Panc1 (cell line): ENCODE data around the gene HPCAL4.

ENCODE experiments used
- CTCF ChIP-seq: fragments of 450-650 bp; IDR thresholded peaks from 2 replicates; pipeline ENCODE4 v1.5.1; 2017; ENCODE audit warnings: mild to moderate bottlenecking
- POLR2AphosphoS5 ChIP-seq: IDR thresholded peaks from 2 replicates; pipeline ENCODE4 v1.6.1; 2012; ENCODE audit warnings: mild to moderate bottlenecking, low read depth, low read length, moderate library complexity

- TF ChIP-seq CTCF = no peak
- no peak for TF ChIP-seq POLR2AphosphoS5
Measured at GRCh38 chr1:39696448-39696847, 5.2 kb upstream of the HPCAL4 start.
